ENCODE results near the gene CTDSPL.

The CTDSPL gene

DNA sequence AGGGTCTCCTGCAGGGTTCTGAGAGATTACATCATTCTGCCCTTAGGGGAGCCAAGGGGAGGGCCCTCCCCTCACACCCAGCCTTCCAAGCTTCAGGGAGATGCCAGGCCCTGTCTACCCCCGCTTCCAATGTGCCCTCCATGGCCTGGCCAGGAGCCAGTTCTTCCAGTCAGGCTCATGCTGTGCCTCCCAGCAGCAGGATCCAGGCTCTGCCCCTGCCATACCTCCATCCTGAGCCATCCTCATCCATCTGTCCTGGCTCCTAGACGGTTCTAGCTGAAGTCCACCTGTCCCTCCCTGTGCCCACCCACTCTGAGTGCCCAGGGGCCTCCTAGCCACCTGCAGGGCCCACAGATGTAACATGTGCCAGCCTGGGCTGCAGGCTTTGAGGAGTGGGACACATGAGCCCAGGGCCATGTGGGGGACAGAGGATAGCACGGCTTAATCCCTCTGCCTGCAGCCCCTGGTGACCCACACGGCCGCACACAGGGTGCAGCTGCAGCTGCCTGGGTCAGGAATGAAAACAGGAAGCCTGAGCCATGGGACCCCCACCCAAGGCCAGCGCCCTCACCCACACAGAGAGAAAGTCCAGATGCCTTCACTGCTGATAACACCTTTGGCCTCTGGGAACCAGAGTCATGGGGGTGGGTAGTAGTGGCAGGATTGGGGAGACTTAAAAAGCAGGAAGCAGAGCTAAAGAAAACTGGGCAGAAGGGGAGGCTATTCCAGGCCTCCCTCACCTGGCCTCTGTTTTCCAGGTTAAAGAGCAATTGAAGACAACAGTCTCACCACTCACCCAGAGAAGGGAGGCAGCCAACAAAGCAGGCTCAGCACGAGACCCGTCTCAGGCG, 156.0 kb downstream of the CTDSPL start:
- no peak for DNase-seq (ENCODE audit: low read depth in 1 of 2, low spot score in 1 of 2)
- TF ChIP-seq JUND (IDR thresholded peaks at IDR 0.05; ENCODE audit: low read depth): no peak
- in situ Hi-C loops (cut with HindIII; ENCODE audit: low pct_unique_long_range_greater_than_20kb, low sequenced_read_pairs): no loop called here

DNA sequence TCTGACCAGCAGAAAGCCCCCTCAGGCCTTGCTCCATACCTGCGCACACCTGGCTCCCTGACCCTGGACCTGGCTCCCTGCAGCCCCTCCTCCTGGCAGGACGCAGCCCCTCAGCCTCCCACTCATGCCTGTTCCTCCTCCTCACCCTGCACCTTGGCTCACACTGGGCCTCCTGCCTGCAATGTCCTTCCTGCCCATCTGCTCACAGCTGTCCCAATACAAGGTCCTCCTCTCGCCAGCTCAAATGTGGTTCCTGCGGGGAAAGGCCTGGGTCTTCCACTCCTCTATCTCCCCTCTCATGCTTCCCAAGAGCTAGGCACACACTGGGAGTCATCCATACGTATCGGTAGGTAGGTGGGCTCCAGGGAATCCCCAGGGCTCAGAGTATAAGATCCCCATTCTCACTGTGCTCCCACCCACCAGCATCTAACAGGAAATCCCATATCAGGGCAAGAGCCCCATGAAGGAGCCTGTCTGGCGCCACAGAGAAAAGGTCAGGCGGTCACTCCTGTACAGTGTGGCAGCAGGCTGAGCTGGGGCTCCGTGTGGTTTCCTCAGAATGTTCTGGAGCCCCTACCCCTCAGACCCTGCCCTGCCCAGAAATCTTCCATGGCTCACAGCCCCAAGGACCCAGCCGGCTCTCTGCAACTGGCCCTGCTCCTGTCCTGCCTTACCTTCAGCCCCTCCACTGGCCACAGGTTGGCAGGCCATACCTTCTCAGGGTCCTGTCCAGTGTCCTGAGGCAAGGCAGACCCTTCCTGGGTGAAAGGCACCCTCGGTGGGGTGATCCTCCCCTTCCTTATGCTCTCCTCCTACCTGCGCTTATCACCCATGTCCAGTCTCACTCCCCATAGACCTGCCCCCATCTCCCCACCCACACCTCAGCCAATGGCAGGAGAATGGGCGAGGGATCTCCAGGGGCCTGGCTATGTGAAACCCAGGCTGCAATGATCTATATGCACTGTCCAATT, 156.9 kb downstream of the CTDSPL start:
- no peak for DNase-seq (ENCODE audit: low read depth in 1 of 2, low spot score in 1 of 2)
- TF ChIP-seq JUND (IDR thresholded peaks at IDR 0.05; ENCODE audit: low read depth): no peak
- in situ Hi-C loops (cut with HindIII; ENCODE audit: low pct_unique_long_range_greater_than_20kb, low sequenced_read_pairs): no loop called here

DNA sequence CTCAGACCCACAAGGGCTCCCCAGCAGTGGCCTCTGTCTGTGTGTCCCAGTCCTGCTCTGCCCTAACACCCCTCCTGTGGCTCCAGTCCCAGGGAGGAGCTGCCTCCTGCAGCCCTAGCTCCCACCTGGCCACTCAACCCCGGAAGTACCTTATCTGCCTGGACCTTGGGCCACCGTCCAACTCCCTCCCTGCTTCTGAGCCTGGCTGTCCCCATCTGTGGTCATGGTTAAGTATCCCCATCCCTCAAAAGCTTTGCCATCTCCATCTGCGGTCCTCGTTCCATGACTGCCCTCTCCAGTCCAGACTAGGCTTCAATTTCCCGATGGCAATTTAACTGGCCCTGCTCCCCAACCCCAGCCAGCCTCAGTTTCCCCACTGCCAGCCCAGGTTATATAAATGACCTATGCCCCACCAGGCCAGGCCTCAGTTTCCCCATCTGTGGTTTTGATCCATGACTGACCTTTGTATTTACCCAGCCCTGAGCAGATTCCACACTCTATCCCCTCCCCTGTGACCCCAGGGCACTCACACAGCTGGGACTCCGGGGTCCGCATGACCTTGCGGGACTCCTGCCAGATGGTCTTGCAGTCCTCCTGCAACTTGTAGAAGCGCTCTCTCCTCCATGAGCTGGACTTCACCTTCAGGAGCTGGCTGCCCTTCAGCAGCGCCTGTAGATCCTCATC, 158.1 kb downstream of the CTDSPL start:
- DNase-seq (ENCODE audit: low read depth in 1 of 2, low spot score in 1 of 2): no peak
- in situ Hi-C loops (cut with HindIII; ENCODE audit: low pct_unique_long_range_greater_than_20kb, low sequenced_read_pairs): no loop called here
- TF ChIP-seq JUND (IDR thresholded peaks at IDR 0.05; ENCODE audit: low read depth): no peak

DNA sequence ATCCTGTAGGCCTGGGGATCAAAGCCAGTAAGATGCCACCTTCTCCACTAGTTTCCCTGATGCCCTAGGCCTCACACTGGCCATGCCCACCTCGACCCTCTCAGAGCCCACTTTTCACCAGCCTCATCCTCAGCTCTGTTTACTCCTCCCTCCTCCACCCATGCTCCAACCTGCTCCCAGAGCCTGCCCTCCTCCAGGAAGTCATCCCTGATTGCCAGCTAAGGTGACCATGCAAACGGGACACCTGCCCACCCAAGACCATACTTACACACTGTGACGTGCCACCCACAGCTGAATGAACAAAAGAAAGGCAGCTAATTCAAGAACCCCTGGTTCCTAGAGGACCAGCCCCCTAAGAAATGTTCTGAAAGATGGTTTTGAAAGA, 158.7 kb downstream of the CTDSPL start:
- no peak for TF ChIP-seq JUND (IDR thresholded peaks at IDR 0.05; ENCODE audit: low read depth)
- in situ Hi-C loops (cut with HindIII; ENCODE audit: low pct_unique_long_range_greater_than_20kb, low sequenced_read_pairs): no loop called here
- no peak for DNase-seq (ENCODE audit: low read depth in 1 of 2, low spot score in 1 of 2)

DNA sequence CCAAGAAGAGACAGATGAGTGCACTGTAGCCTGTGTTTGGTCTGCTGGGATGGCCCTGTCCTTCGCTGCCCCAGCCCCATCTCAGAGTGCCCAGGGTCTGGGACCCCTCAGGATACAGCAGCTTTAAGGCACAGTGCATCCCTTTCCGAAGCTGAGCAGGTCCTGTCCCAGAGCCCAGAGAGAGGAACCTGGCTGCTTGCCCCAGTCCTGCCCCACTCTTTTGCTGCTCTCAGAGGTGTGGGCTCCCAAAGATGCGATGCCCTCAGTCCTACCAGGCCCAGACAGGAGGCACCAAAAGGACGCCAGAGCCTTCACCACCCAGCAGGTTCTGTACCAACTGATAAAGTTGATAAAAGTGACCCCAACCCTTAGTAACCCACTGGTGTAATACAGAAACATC, 159.5 kb downstream of the CTDSPL start:
- in situ Hi-C loops (cut with HindIII; ENCODE audit: low pct_unique_long_range_greater_than_20kb, low sequenced_read_pairs): no loop called here
- DNase-seq (ENCODE audit: low read depth in 1 of 2, low spot score in 1 of 2): no peak
- no peak for TF ChIP-seq JUND (IDR thresholded peaks at IDR 0.05; ENCODE audit: low read depth)

DNA sequence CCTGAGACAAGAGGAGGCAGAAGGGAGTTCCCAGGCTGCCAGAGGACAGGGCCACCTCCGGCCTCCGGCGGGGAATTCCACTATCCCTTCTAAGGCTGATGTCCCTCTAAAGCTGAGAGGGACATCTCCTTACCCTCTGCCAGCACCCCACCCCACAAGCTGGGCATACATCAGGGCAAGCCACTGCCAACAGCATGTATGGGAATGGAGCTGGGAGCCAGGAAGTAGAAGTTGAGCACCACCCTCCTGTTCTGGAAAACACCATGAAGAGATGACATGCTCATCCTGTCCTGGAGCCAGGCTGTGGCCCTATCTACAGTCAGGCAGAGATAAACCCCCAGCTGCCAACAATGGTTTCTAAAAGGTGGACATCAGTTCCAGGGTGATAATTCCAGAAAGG, 160.6 kb downstream of the CTDSPL start:
- no peak for TF ChIP-seq JUND (IDR thresholded peaks at IDR 0.05; ENCODE audit: low read depth)
- in situ Hi-C loops (cut with HindIII; ENCODE audit: low pct_unique_long_range_greater_than_20kb, low sequenced_read_pairs): no loop called here
- no peak for DNase-seq (ENCODE audit: low read depth in 1 of 2, low spot score in 1 of 2)

DNA sequence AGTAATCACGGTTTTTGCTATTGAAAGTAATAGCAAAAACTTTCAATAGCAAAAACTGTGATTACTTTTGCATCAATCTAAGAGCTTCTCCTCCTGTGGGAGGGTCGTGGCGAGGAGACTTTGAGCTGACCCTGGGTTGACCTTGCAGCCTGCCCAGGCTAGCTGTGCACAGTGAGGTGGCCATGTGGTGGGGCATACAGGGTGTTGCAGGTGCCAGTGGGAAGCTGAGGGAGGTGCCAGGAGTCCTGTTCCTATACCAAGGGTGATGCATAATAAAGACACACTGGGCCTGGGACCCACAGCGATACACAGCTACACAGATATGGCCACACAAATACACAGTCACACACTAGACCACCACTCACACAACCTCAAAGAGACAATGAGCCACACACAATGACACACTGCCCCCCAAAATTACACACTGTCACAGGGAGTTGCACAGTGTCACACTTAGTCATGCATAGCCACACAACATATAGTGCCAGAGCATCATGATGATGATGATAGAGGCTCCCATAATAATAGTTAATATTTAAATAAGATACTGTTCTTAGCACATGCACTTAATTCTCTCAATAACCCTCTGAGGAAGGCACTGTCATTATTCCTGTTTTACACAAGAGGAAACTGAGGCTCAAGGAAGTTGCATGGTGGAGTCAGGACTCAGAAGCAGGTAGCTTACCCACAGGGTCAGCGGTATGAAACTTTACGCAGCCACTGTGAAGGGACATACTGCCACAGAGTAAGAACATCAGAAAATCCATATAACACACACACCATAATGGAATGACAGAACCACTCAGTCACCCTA, 161.4 kb downstream of the CTDSPL start:
- in situ Hi-C loops (cut with HindIII; ENCODE audit: low pct_unique_long_range_greater_than_20kb, low sequenced_read_pairs): no loop called here
- TF ChIP-seq JUND (IDR thresholded peaks at IDR 0.05; ENCODE audit: low read depth): no peak
- DNase-seq (ENCODE audit: low read depth in 1 of 2, low spot score in 1 of 2): no peak

DNA sequence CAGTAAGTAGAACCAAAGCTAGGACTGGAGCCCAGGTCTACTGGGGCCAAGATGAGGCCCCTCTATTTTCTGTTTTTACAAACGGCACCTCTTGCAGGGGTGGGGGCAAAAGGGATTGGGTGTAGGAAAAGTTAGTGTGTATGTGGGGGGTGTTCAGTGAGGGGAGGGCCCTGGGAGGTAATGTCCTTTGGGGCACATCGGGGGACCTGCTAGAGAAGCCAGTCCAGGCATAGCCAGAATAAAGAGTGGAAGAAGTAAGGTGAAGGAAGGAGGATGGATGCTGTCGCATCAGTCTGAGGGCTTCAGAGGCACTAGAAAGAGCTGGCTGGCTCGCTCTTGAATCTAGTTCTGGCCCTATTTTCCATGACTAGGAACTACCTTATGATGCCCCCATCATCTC, 165.2 kb downstream of the CTDSPL start:
- no peak for TF ChIP-seq JUND (IDR thresholded peaks at IDR 0.05; ENCODE audit: low read depth)
- in situ Hi-C loops (cut with HindIII; ENCODE audit: low pct_unique_long_range_greater_than_20kb, low sequenced_read_pairs): no loop called here

DNA sequence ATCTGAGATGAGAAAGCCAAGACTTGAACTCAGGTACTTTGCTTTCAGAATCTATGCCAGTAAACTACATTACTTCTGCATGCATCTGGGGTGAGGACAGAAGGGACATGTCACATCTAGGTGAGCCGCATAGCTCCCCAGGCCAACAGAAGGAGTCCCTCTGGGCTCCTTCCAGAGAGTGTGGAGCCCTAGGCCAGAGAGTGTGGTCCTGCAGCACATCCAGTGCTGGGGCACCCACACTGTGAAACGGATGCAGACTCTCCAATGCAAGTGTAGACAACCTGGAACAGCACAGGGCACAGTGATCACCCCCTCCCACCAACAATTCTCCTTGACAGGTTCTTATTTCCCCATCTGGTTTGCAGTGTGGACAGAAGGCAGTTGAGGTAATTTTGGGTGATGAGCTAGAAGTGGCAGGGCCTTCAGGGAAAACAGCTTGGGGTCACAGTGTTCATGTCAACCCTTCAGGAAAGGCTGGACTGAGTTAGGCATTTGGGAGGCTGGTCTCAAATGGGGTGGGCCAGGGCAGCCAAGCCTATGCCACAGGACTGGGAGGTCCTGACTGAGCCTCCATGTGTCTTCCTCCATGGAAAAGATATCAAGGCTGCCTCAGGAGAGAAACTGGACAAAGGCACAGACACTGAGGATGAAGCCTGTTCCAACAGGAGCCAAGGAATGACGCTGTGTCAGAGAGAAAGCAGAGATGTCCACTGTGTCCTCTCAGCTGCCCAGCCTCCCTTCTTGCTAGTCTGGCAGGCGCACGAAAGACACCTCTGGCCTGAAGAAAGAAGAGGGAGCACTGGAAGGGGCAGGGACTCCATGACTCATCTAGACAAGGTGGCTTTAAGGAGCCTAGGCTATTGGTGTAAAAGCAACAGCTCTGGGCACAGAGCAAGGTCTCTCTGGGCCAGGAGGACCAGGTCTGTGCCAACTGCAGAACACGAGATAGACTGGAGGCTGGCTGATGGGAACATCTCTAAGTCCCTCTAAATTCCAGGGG, 166.1 kb downstream of the CTDSPL start:
- no peak for DNase-seq (ENCODE audit: low read depth in 1 of 2, low spot score in 1 of 2)
- TF ChIP-seq JUND (IDR thresholded peaks at IDR 0.05; ENCODE audit: low read depth): no peak
- in situ Hi-C loops (cut with HindIII; ENCODE audit: low pct_unique_long_range_greater_than_20kb, low sequenced_read_pairs): no loop called here

More for the DNA sequence above, 165.2 kb downstream of the CTDSPL start:
- DNase-seq (ENCODE audit: low read depth in 1 of 2, low spot score in 1 of 2): no peak

DNA sequence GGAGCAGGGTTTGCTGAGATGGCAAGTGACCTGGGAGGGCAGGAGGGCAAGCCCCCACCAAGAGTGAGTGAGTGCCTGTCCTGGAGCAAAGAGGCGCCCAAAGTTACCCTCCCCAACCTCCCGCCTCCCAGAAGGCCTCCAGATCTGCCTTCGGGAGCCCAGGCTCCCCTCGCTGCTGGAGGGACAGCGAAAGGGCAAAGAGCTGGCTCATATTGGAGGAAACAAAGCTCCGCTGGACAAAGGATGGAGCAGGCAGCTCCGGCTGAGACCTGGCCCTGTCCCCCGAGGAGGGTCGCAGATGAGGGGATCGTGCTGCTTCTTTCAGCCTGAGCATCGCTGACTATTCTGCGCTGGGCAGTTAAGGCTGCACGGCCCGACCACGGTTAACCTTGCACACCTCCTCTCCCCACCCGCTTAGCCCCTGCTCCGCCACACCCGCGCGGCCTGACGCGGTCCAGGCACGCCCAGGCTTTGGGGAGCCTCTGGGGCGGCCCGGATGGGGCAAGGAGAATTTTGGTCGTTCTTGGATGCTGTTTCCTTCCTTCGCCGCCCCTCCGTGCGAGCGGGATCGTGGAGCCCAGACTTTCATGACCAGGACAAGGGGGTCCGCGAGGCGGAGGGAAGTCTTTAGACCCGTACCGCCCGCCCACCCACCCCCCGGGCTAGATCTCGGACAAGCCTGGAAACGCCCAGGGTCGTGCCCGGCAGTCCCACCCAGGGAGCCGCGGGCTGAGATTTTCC, 167.1 kb downstream of the CTDSPL start:
- TF ChIP-seq JUND (IDR thresholded peaks at IDR 0.05; ENCODE audit: low read depth): no peak
- DNase-seq (ENCODE audit: low read depth in 1 of 2, low spot score in 1 of 2): no peak
- in situ Hi-C loops (cut with HindIII; ENCODE audit: low pct_unique_long_range_greater_than_20kb, low sequenced_read_pairs): no loop called here

All from T47D (cell line).